Measurements from ENCODE around the gene P3H3. TPM values are rescaled to one million over a fixed set of nuclear protein-coding genes. Genes with fewer than 3 reads are reported as not detected.

The P3H3 gene
- total and polyA plus RNA-seq, 2 of the 4 experiments (the other 2 are of a cell fraction), result 27.8 to 83.9 TPM

DNA sequence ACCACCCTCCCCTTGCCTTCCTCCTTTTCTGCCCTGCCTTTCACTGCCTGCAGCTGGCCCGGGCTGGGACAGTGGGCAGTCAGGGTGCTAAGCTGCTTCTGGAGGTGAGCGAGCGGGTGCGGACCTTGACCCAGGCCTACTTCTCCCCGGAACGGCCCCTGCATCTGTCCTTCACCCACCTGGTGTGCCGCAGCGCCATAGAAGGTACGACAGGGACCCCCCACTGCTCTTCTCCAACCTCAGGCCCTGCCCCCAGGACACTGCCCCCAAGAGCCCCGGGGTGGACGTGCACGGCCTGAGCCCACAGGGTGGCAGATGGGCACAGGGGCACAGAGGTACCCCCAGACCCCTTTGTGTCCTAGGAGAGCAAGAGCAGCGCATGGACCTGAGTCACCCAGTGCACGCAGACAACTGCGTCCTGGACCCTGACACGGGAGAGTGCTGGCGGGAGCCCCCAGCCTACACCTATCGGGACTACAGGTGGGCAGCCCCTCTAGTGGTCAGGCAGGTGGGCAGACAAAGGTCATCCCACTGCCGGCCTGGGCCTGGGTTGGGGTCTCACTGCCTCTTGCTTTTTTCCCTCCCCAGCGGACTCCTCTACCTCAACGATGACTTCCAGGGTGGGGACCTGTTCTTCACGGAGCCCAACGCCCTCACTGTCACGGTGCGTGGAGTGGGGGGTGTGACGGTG lies 9.3 kb downstream of the P3H3 start:
- H3K4me1 ChIP-seq (ENCODE audit: control insufficient read depth, insufficient read depth, low read length), result no peaks in the 10 kb centered on the region
- H4K20me1 ChIP-seq (ENCODE audit: insufficient read depth, low read length), result peaks cover 3% of the 10 kb centered on the region
- no peak overlapping the region for H3K9ac ChIP-seq (ENCODE audit: low read depth, low read length)
- no peak overlapping the region for H2AK9ac ChIP-seq (replicated peaks; ENCODE audit: low read depth, low read length, poor library complexity)
- H3K4ac ChIP-seq (ENCODE audit: low read depth, low read length), result no peak overlapping the region
- no peaks in the 10 kb centered on the region for H3K27me3 ChIP-seq (ENCODE audit: control insufficient read depth, insufficient read depth, low read length)
- H4K8ac ChIP-seq (ENCODE audit: low read depth in 2 of 2, low read length in 2 of 2), result no peak overlapping the region
- no peak overlapping the region for H3K4me2 ChIP-seq (ENCODE audit: low read depth, low read length)
- no peak overlapping the region for H4K91ac ChIP-seq (ENCODE audit: insufficient read depth, low read depth, low read length)
- CTCF ChIA-PET, result no interaction called here
- no TSS peak for BruUV-seq (replicated peaks)
- intact Hi-C loops (cut with micrococcal nuclease) (no loop called here), in situ Hi-C loops (cut with MboI; ENCODE audit: low sequenced_read_pairs) (no loop called here), dilution Hi-C loops (cut with HindIII; ENCODE audit: low sequenced_read_pairs, unreplicated experiment) (no loop called here)
- H3K56ac ChIP-seq (ENCODE audit: extremely low read depth, insufficient read depth, low read length), result no peak overlapping the region
- DNase-seq, result no peak
- H2AFZ ChIP-seq (replicated peaks; ENCODE audit: low read length, poor library complexity), result peak overlapping the region; percentile 37
- H3K14ac ChIP-seq (replicated peaks; ENCODE audit: low read depth, low read length), result no peak overlapping the region
- H2BK15ac ChIP-seq (ENCODE audit: low read depth, low read length), result no peak overlapping the region
- no peaks in the 10 kb centered on the region for H3K9me3 ChIP-seq (ENCODE audit: control insufficient read depth, insufficient read depth, low read length)
- WGBS, 2 experiments (ENCODE audit: extremely low coverage in 2 of 2, insufficient read length in 1 of 2), result 93% methylated on average over 16 of the region's 26 CpGs; no CpG with 5 or more reads in 1 of the 2 experiments
- POLR2A ChIA-PET (ENCODE audit: unreplicated experiment), result no interaction called here
- no peak overlapping the region for H2BK5ac ChIP-seq (ENCODE audit: low read depth, low read length, poor library complexity, severe bottlenecking)
- H3K4me3 ChIP-seq (ENCODE audit: insufficient read depth, low read depth, low read length), result no peak overlapping the region
- H2BK120ac ChIP-seq (ENCODE audit: low read depth, low read length), result no peak overlapping the region
- no peak overlapping the region for H2BK20ac ChIP-seq (ENCODE audit: low read depth, low read length)
- peaks cover 61% of the 10 kb centered on the region for H3K36me3 ChIP-seq (ENCODE audit: control insufficient read depth, insufficient read depth, low read length)
- ATAC-seq (ENCODE audit: low read depth), result no peak
- H3K9me1 ChIP-seq (ENCODE audit: insufficient read depth, low read length), result no peaks in the 10 kb centered on the region
- no peak for TF ChIP-seq CHD1 (IDR thresholded peaks at IDR 0.05; ENCODE audit: low read depth, low read length)
- TF ChIP-seq MAFK (IDR thresholded peaks at IDR 0.05; ENCODE audit: low read depth, low read length), result no peak
- TF ChIP-seq SMC3 (IDR thresholded peaks at IDR 0.05; ENCODE audit: low read depth, low read length), result no peak
- TF ChIP-seq POLR2A (IDR thresholded peaks at IDR 0.05; ENCODE audit: low read depth, low read length), result no peak
- TF ChIP-seq BHLHE40 (IDR thresholded peaks at IDR 0.05; ENCODE audit: low read depth, low read length), result no peak
- TF ChIP-seq NFE2L2 (IDR thresholded peaks at IDR 0.05; ENCODE audit: low read depth, low read length), result no peak
- no peak for TF ChIP-seq MAZ (IDR thresholded peaks at IDR 0.05; ENCODE audit: borderline replicate concordance, low read depth, low read length)
- TF ChIP-seq, protein P1, sequence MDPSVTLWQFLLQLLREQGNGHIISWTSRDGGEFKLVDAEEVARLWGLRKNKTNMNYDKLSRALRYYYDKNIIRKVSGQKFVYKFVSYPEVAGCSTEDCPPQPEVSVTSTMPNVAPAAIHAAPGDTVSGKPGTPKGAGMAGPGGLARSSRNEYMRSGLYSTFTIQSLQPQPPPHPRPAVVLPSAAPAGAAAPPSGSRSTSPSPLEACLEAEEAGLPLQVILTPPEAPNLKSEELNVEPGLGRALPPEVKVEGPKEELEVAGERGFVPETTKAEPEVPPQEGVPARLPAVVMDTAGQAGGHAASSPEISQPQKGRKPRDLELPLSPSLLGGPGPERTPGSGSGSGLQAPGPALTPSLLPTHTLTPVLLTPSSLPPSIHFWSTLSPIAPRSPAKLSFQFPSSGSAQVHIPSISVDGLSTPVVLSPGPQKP (IDR thresholded peaks at IDR 0.05; ENCODE audit: borderline replicate concordance, low read depth, low read length), result no peak
- TF ChIP-seq RCOR1 (IDR thresholded peaks at IDR 0.05; ENCODE audit: insufficient replicate concordance, low read length), result no peak
- TF ChIP-seq, protein P2, sequence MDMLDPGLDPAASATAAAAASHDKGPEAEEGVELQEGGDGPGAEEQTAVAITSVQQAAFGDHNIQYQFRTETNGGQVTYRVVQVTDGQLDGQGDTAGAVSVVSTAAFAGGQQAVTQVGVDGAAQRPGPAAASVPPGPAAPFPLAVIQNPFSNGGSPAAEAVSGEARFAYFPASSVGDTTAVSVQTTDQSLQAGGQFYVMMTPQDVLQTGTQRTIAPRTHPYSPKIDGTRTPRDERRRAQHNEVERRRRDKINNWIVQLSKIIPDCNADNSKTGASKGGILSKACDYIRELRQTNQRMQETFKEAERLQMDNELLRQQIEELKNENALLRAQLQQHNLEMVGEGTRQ (IDR thresholded peaks at IDR 0.05; ENCODE audit: low read depth, low read length), result no peak
- TF ChIP-seq RAD21 (IDR thresholded peaks at IDR 0.05; ENCODE audit: low read length), result no peak
- no peak for TF ChIP-seq RFX5 (IDR thresholded peaks at IDR 0.05; ENCODE audit: low read depth, low read length)
- TF ChIP-seq FOS (IDR thresholded peaks at IDR 0.05; ENCODE audit: low read depth, low read length), result no peak
- no peak for TF ChIP-seq CEBPB (IDR thresholded peaks at IDR 0.05; ENCODE audit: low read depth, low read length)
- TF ChIP-seq, protein P3, sequence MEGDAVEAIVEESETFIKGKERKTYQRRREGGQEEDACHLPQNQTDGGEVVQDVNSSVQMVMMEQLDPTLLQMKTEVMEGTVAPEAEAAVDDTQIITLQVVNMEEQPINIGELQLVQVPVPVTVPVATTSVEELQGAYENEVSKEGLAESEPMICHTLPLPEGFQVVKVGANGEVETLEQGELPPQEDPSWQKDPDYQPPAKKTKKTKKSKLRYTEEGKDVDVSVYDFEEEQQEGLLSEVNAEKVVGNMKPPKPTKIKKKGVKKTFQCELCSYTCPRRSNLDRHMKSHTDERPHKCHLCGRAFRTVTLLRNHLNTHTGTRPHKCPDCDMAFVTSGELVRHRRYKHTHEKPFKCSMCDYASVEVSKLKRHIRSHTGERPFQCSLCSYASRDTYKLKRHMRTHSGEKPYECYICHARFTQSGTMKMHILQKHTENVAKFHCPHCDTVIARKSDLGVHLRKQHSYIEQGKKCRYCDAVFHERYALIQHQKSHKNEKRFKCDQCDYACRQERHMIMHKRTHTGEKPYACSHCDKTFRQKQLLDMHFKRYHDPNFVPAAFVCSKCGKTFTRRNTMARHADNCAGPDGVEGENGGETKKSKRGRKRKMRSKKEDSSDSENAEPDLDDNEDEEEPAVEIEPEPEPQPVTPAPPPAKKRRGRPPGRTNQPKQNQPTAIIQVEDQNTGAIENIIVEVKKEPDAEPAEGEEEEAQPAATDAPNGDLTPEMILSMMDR (conservative IDR thresholded peaks at IDR 0.05; ENCODE audit: low read depth, low read length), result no peak
- TF ChIP-seq MXI1 (IDR thresholded peaks at IDR 0.05; ENCODE audit: borderline replicate concordance, low read depth, low read length), result no peak
- no peak overlapping the region for H3K23ac ChIP-seq (ENCODE audit: low read depth, low read length)
- peaks cover 6 to 13% of the 10 kb centered on the region in 2 experiments; a peak in 3 of 4 replicates for H3K79me1 ChIP-seq (ENCODE audit: low read depth in 1 of 2, low read length in 2 of 2)
- H3K18ac ChIP-seq (ENCODE audit: low read depth, low read length), result no peak overlapping the region
- H3K27ac ChIP-seq (ENCODE audit: insufficient read depth, low read length), result no peak overlapping the region
- no peak overlapping the region for H2AK5ac ChIP-seq (ENCODE audit: low read depth, low read length)
- H4K5ac ChIP-seq (ENCODE audit: low read depth, low read length), result no peak overlapping the region
